Adrenal gland (tissue), 12 donors: Measurements from ENCODE around the gene SCARB1. TPM values are rescaled to one million over a fixed set of nuclear protein-coding genes. Genes with fewer than 3 reads are reported as not detected.

Source experiments
- DNase-seq, 7 donors: peaks; one replicate each; pipeline ENCODE4 v3.0.0-alpha.2; 2019 to 2020
- H3K27ac ChIP-seq, 5 donors: fragments of 200-600 bp; sonication (generic) in 4 of 5; 1 replicate in 3 of 5; 2 replicates in 2 of 5; pipeline versions ENCODE4 v1.5.1 to v1.8.0; 2016 to 2020; ENCODE audit warnings: mild to moderate bottlenecking in 1 of 5
- H3K27me3 ChIP-seq: fragments of 200-600 bp; 2 replicates; pipeline ENCODE4 v1.8.0; 2021
- H3K36me3 ChIP-seq, 2 donors: fragments of 200-600 bp; replicated peaks in 1 of 2; 1 replicate in 1 of 2; 2 replicates in 1 of 2; pipeline versions ENCODE4 v1.5.1 to v1.8.0; 2018 to 2022
- H3K4me1 ChIP-seq, 2 donors: fragments of 200-600 bp; replicated peaks in 1 of 2; 1 replicate in 1 of 2; 2 replicates in 1 of 2; pipeline versions ENCODE4 v1.5.1 to v1.8.0; 2018 to 2021
- H3K4me3 ChIP-seq, 4 donors: fragments of 200-600 bp; sonication (generic) in 3 of 4; one replicate each; pipeline ENCODE4 v1.5.1; 2016 to 2018
- H3K9me3 ChIP-seq, 3 donors: fragments of 200-600 bp; sonication (generic) in 1 of 3; replicated peaks in 1 of 3; 1 replicate in 2 of 3; 2 replicates in 1 of 3; pipeline versions ENCODE4 v1.5.1 to v1.8.0; 2016 to 2021
- POLR2A ChIP-seq, 2 donors: fragments of 450-650 bp; IDR thresholded peaks; one replicate each; pipeline ENCODE4 v1.6.1; 2017; ENCODE audit warnings: antibody characterized with exemption in 2 of 2, mild to moderate bottlenecking in 2 of 2, moderate library complexity in 1 of 2
- WGBS, 4 donors: extraction: QIAGEN DNeasy Blood & Tissue Kit in 2 of 4; methylation state at CpG; one replicate each; pipeline versions ENCODE4 v1.1.5 to v1.1.7; 2013 to 2017; 5-methylcytosine and 5-hydroxymethylcytosine counted together
- intact Hi-C, 2 donors: fragments of 100-400 bp; cut with DNase I; formaldehyde crosslinking; loops; one replicate each; pipeline versions ENCODE4 v1.14.1 to v1.15.0; 2022 to 2023
- polyA plus RNA-seq, 3 donors: library from polyadenylated mRNA; stranded (reverse); fragments of 200-250 nt in 2 of 3; fragments of 350-450 nt in 1 of 3; fragmentation: Illumina TruSeq in 1 of 3; extraction: RNeasy Lipid Tissue Mini Kit (QIAGEN cat#74804) in 1 of 3; gene quantifications; one replicate each; pipeline ENCODE4 v1.2.3, GENCODE V29; 2013 to 2014
- total RNA-seq, 9 donors: library from RNA; depleted of rRNA in 4 of 9; stranded (reverse); fragments of >200 nt in 4 of 9; fragments of 120-200 nt in 1 of 9; fragmentation: NEBNext Ultra II Directional in 1 of 9; extraction: Animal tissue kit (Norgen Biotek cat#: 25700) in 1 of 9; gene quantifications; one replicate each; pipeline versions ENCODE4 v1.1.0 to v1.2.4, GENCODE V29; 2013 to 2023
- TF ChIP-seq, protein P1 (sequence below), 6 experiments: fragments of 450-650 bp in 4 of 6; fragments of 200-600 bp in 2 of 6; sonication (generic) in 1 of 6; IDR thresholded peaks; 1 replicate in 5 of 6; 2 replicates in 1 of 6; pipeline versions ENCODE4 v1.5.1 to v1.8.0; 2016 to 2021; ENCODE audit warnings: antibody characterized with exemption in 6 of 6, mild to moderate bottlenecking in 2 of 6, moderate library complexity in 1 of 6
- donor health status: healthy with polysubstance abuse.
- donor health status: Bipolar disorder and iron deficiency.
- donor health status: DM: yes; HTN: yes; CAD: no.
- donor health status: DM: no; HTN: no; CAD: no.
- donor health status: DM: no; HTN: no; CAD: no.
- donor health status: DM: yes; HTN: yes; CAD: no.

SCARB1 gene
- total and polyA plus RNA-seq, 12 donors, result 213 to 8,580 (median 1,325) TPM

DNA sequence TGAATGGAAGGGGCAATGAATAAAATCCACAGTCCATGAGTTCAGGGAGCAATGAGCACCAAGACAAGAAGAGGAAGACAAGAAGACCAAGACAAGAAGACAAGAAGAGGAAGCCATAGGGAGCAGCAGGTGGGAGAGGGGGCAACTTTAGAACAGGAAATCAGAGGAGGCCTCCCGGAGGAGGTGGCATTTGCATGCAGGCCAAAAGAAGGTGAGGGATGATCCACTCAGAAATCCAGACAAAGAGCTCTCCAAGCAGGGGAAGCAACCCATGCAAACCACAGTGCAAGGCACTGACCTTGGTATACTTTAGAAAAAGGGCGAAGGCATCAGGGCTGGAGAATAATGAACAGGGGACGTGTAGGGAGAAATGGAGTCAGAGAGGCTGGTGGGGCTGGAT lies 58.6 kb downstream of the SCARB1 start:
- peaks cover 19 to 43% of the 10 kb centered on the region in 2 donors for H3K4me1 ChIP-seq
- WGBS, 4 donors, result 60 to 66% (median 61%) methylated on average over 3 of the region's 3 CpGs
- peaks cover 0 to 52% of the 10 kb centered on the region in 2 donors for H3K36me3 ChIP-seq
- intact Hi-C loops, result no loop called here
- TF ChIP-seq, protein P1, sequence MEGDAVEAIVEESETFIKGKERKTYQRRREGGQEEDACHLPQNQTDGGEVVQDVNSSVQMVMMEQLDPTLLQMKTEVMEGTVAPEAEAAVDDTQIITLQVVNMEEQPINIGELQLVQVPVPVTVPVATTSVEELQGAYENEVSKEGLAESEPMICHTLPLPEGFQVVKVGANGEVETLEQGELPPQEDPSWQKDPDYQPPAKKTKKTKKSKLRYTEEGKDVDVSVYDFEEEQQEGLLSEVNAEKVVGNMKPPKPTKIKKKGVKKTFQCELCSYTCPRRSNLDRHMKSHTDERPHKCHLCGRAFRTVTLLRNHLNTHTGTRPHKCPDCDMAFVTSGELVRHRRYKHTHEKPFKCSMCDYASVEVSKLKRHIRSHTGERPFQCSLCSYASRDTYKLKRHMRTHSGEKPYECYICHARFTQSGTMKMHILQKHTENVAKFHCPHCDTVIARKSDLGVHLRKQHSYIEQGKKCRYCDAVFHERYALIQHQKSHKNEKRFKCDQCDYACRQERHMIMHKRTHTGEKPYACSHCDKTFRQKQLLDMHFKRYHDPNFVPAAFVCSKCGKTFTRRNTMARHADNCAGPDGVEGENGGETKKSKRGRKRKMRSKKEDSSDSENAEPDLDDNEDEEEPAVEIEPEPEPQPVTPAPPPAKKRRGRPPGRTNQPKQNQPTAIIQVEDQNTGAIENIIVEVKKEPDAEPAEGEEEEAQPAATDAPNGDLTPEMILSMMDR (IDR thresholded peaks at IDR 0.05), result no peak
- no peak for TF ChIP-seq POLR2A (IDR thresholded peaks at IDR 0.05)
- H3K27me3 ChIP-seq, result no peaks in the 10 kb centered on the region
- DNase-seq, result no peak
- no peak overlapping the region for H3K4me3 ChIP-seq
- H3K27ac ChIP-seq, result peak overlapping the region; percentile 8 to 92 (median 76)
- H3K9me3 ChIP-seq, result no peaks in the 10 kb centered on the region

DNA sequence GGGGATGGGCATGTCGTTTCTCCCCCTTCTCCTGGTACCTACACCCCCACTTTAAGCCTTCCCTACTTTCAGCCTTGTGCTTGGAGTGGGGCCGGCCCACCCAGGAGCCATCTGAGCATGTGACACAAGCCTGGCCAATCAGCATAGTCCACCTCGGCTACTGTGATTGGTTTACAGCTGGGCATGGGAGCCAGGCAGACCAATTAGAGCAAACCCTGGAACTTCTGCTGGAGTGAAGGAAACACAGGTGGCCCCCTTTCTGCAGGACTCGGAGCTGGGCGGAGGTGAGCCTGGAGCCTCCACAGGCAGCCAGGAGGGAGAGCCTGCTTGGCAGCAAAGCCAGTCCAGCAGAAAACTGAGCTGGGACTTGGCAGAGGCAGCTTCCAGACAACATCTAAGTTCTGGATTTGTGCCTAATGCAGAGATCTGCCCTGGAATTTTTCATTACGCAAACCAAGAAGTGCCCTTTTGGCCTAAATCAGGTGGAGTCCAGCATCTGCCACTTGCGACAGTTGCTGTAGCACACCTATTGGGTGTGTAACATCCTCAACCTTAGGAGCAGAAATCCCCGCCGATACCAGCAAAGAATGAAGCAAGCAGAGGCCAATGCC lies 59.5 kb downstream of the SCARB1 start:
- H3K9me3 ChIP-seq, result no peaks in the 10 kb centered on the region
- H3K27me3 ChIP-seq, result no peaks in the 10 kb centered on the region
- TF ChIP-seq, protein P1 (IDR thresholded peaks at IDR 0.05), result peak in 1 of 6 experiments; percentile 28
- peak in 1 of 2 donors; percentile 70 for TF ChIP-seq POLR2A (IDR thresholded peaks at IDR 0.05)
- H3K4me3 ChIP-seq, result no peak overlapping the region
- intact Hi-C loops, result no loop called here
- H3K36me3 ChIP-seq, result peaks cover 0 to 53% of the 10 kb centered on the region in 2 donors
- peak; percentile 71 to 91 (median 88) for DNase-seq
- peak overlapping the region; percentile 8 to 92 (median 76) for H3K27ac ChIP-seq
- 28 to 47% (median 38%) methylated on average over 9 of the region's 9 CpGs for WGBS, 4 donors
- H3K4me1 ChIP-seq, result peaks cover 10 to 45% of the 10 kb centered on the region in 2 donors

DNA sequence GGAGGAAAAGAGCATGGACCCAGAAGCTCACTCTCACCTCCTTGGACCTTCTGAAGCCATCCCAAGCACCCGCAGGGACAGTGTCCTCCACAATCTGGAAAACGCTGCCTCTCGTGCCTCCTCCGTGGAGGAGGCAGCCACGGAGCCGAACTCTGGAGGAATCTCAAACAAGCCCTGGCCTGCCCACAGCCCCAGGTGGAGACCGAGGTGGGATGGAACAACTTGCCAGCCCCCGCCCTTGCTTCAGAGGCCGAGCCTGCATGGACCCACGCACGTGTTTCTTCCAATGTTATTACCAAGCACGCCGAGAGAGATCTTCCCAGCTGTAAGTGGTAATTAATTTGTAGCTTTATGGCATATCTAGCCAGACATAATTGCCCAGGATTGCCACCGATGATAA lies 61.3 kb downstream of the SCARB1 start:
- no peak for DNase-seq
- peak overlapping the region in 3 of 5 donors; percentile 51 to 58 (median 54) for H3K27ac ChIP-seq
- no peak overlapping the region for H3K4me3 ChIP-seq
- H3K9me3 ChIP-seq, result no peaks in the 10 kb centered on the region
- 77 to 90% (median 87%) methylated on average over 11 to 14 of the region's 14 CpGs for WGBS, 4 donors
- H3K36me3 ChIP-seq, result peaks cover 0 to 66% of the 10 kb centered on the region in 2 donors
- H3K4me1 ChIP-seq, result peaks cover 8 to 35% of the 10 kb centered on the region in 2 donors
- no peak for TF ChIP-seq POLR2A (IDR thresholded peaks at IDR 0.05)
- TF ChIP-seq, protein P1 (IDR thresholded peaks at IDR 0.05), result no peak
- intact Hi-C loops, result no loop called here
- H3K27me3 ChIP-seq, result no peaks in the 10 kb centered on the region

DNA sequence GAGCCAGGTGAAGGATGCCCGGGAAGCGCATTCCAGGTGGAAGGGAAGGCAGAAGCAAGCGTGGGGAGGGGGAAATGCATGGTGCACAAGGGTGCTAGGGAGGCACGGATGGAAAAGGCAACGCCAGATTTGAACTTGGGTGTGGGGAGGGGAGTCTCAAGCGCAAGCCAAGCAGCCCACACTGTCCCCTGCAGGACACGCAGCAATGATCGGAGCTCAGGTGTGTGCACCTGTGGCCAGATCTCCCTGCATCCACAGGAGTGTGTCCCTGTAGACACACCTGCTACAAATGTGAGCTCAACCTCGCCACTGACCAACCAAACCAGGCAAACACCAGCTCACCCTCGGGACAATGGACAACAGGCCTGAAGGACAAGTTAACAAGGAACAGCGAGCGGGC lies 63.2 kb downstream of the SCARB1 start:
- H3K36me3 ChIP-seq, result peaks cover 0 to 53% of the 10 kb centered on the region in 2 donors
- no peak for DNase-seq
- no peak overlapping the region for H3K4me3 ChIP-seq
- TF ChIP-seq POLR2A (IDR thresholded peaks at IDR 0.05), result no peak
- TF ChIP-seq, protein P1 (IDR thresholded peaks at IDR 0.05), result no peak
- peaks cover 8 to 51% of the 10 kb centered on the region in 2 donors for H3K4me1 ChIP-seq
- no peaks in the 10 kb centered on the region for H3K9me3 ChIP-seq
- intact Hi-C loops, result no loop called here
- peak overlapping the region in 3 of 5 donors; percentile 62 to 73 (median 66) for H3K27ac ChIP-seq
- WGBS, 4 donors, result 83 to 90% (median 87%) methylated on average over 9 to 12 of the region's 12 CpGs
- no peaks in the 10 kb centered on the region for H3K27me3 ChIP-seq
